WTC11 (cell line): ENCODE data around the gene C19orf25. TPM values are rescaled to one million over a fixed set of nuclear protein-coding genes. Genes with fewer than 3 reads are reported as not detected.

Experiments
- ATAC-seq: fragments of 200-7000 bp; cut with Tn5 transposase; 2 replicates; pipeline ENCODE4 v1.10.0; 2021; ENCODE audit warnings: mild to moderate bottlenecking, moderate library complexity
- CTCF ChIA-PET: fragments of 300-600 bp; sonication (Branson Sonifier 250); formaldehyde crosslinking; loops from one replicate; lab custom pipeline; 2021; ENCODE audit warnings: antibody characterized with exemption; lab: Charles Lee
- POLR2A ChIA-PET: fragments of 350-600 bp; sonication (Branson Sonifier 250); formaldehyde crosslinking; loops from one replicate; lab custom pipeline; 2021; ENCODE audit warnings: antibody characterized with exemption; lab: Charles Lee
- DNase-seq: peaks from one replicate; pipeline ENCODE4 v3.0.0; 2021; ENCODE audit warnings: low spot score
- H3K27ac Mint-ChIP-seq: 2 replicates; pipeline ENCODE4 v1.8.0; 2021; ENCODE audit warnings: mixed read lengths
- H3K27me3 Mint-ChIP-seq: 2 replicates; pipeline ENCODE4 v1.8.0; 2021; ENCODE audit warnings: low read depth, mild to moderate bottlenecking, moderate library complexity, mixed read lengths
- H3K36me3 Mint-ChIP-seq: 2 replicates; pipeline ENCODE4 v1.8.0; 2021; ENCODE audit warnings: mixed read lengths
- H3K4me1 Mint-ChIP-seq: 2 replicates; pipeline ENCODE4 v1.8.0; 2022; ENCODE audit warnings: mixed read lengths
- H3K4me3 Mint-ChIP-seq: 2 replicates; pipeline ENCODE4 v1.8.0; 2021; ENCODE audit warnings: mild to moderate bottlenecking, moderate library complexity, mixed read lengths
- H3K9me3 Mint-ChIP-seq: 2 replicates; pipeline ENCODE4 v1.8.0; 2021; ENCODE audit warnings: mixed read lengths
- GTF2I ChIP-seq: fragments of 250-450 bp; sonication (Bioruptor Pico); conservative IDR thresholded peaks from 2 replicates; pipeline ENCODE4 v1.4.0; 2021; ENCODE audit warnings: mild to moderate bottlenecking
- ZNF263 ChIP-seq: sonication (generic); formaldehyde crosslinking; IDR thresholded peaks from 2 replicates; pipeline ENCODE4 v1.8.1; 2022; ENCODE audit warnings: low read depth, mild to moderate bottlenecking, moderate library complexity, missing genetic modification reagents
- total RNA-seq: library from RNA; stranded (reverse); gene quantifications from 3 replicates; pipeline ENCODE4 v1.2.3, GENCODE V29; 2021
- TF ChIP-seq, protein P1 (sequence below): fragments of 250-450 bp; sonication (Bioruptor Pico); conservative IDR thresholded peaks from 2 replicates; pipeline ENCODE4 v1.9.0; 2021; ENCODE audit warnings: mild to moderate bottlenecking
- TF ChIP-seq, protein P2 (sequence below): sonication (generic); formaldehyde crosslinking; IDR thresholded peaks from 2 replicates; pipeline ENCODE4 v1.8.1; 2022; ENCODE audit warnings: missing genetic modification reagents, borderline replicate concordance
- TF ChIP-seq, protein P3 (sequence below): sonication (generic); formaldehyde crosslinking; IDR thresholded peaks from 2 replicates; pipeline ENCODE4 v1.8.0; 2023; ENCODE audit warnings: missing genetic modification reagents, mild to moderate bottlenecking, borderline replicate concordance

C19orf25 gene
- total RNA-seq, 1 experiment from 2014 or later: 65.7 TPM

DNA sequence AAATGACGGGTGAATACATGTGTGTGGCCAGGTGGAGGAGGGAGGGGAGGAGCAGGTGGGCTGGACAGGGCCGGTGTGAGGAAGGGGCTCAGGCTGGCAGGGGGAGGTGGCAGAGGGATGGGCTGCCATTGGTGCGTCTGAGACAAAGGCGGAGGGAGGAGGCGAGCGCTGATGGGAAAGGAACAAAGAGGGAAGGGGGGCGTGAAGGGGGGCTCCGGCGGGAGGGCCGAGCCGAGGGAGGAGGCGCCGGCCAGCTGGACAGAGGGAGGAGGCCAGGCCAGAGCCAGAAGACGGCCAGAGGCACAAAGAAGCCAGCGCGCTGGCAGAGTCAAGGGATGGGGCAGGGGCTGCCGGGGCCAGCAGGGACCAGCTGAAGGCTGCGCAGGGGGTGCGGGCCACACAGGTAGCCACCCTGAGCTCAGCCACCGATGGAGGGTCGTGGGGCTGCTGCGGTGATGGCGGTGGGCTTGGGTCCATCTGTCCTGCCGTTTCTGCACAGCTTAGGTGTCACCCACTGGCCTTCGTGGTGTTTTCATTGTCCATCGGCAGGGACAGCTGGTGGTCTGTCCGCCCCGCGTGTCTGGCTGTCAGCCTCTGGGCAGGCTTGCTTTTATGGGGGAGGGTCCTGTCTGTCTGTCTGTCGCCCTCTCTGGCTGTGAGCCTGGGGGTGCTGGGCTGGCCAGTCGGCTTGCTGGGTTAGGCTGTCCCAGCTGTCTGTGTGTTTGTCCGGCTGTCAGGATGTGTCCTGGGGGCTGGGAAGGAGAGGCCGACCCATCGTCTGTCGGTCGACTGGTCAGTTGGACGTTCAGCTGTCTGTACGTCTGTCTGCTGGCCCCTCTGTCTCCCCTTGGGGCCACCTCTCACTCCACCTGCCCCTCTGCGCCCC is 26.9 kb downstream of the C19orf25 start:
- Mint-ChIP-seq H3K9me3 (no peaks in the 10 kb centered on the region), H3K27ac (no peak overlapping the region), H3K36me3 (no peaks in the 10 kb centered on the region), H3K4me3 (no peak overlapping the region), H3K4me1 (peaks cover 5% of the 10 kb centered on the region; the same call in 1 of the 2 replicates), H3K27me3 (peaks cover 69% of the 10 kb centered on the region)
- peak; percentile 61 for DNase-seq
- ChIA-PET POLR2A (interaction anchor here (0.7 to 1.3 kb wide), 4 partner anchors 8 to 36 kb away, joined by 3 to 8 read pairs (median 4); no protein-coding TSS in a partner anchor), CTCF (interaction anchor here (1.0 to 1.5 kb wide), 4 partner anchors 14 to 94 kb away, joined by 3 to 7 read pairs (median 4); partner anchors contain the start of genes PCSK4 and REEP6)
- peak; percentile 92 for TF ChIP-seq ZNF263 (CRISPR knock-in tag)
- TF ChIP-seq, protein P1, sequence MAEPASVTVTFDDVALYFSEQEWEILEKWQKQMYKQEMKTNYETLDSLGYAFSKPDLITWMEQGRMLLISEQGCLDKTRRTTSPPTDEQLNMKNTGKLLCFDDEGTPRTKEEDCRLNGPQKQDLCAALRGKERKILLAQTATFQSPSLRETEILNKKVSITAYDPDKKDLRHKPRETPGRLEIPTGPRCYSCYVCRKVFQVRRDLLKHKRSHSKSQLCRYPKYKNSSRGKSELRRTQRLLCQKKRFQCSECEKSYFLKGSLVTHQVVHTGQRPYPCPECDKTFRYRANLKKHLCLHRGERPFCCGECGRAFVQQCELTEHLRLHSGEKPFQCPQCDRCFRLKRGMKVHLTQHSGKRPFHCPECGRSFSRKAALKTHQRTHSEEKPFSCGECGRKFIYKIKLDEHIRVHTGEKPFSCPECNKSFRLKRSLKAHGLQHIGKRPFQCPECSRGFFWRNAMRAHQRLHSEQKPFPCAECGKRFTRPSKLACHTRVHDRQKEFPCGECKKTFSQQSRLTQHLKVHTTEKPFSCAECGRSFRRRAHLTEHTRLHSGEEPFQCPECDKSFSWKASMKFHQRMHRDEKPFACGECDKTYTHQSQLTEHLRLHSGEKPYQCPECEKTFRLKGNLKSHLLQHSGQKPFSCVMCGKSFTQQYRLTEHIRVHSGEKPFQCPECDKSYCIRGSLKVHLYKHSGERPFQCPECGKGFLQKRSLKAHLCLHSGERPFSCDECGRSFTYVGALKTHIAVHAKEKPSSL (CRISPR knock-in tag): no peak
- TF ChIP-seq, protein P2, sequence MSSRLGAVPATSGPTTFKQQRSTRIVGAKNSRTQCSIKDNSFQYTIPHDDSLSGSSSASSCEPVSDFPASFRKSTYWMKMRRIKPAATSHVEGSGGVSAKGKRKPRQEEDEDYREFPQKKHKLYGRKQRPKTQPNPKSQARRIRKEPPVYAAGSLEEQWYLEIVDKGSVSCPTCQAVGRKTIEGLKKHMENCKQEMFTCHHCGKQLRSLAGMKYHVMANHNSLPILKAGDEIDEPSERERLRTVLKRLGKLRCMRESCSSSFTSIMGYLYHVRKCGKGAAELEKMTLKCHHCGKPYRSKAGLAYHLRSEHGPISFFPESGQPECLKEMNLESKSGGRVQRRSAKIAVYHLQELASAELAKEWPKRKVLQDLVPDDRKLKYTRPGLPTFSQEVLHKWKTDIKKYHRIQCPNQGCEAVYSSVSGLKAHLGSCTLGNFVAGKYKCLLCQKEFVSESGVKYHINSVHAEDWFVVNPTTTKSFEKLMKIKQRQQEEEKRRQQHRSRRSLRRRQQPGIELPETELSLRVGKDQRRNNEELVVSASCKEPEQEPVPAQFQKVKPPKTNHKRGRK (CRISPR knock-in tag): no peak
- ATAC-seq: no peak

DNA sequence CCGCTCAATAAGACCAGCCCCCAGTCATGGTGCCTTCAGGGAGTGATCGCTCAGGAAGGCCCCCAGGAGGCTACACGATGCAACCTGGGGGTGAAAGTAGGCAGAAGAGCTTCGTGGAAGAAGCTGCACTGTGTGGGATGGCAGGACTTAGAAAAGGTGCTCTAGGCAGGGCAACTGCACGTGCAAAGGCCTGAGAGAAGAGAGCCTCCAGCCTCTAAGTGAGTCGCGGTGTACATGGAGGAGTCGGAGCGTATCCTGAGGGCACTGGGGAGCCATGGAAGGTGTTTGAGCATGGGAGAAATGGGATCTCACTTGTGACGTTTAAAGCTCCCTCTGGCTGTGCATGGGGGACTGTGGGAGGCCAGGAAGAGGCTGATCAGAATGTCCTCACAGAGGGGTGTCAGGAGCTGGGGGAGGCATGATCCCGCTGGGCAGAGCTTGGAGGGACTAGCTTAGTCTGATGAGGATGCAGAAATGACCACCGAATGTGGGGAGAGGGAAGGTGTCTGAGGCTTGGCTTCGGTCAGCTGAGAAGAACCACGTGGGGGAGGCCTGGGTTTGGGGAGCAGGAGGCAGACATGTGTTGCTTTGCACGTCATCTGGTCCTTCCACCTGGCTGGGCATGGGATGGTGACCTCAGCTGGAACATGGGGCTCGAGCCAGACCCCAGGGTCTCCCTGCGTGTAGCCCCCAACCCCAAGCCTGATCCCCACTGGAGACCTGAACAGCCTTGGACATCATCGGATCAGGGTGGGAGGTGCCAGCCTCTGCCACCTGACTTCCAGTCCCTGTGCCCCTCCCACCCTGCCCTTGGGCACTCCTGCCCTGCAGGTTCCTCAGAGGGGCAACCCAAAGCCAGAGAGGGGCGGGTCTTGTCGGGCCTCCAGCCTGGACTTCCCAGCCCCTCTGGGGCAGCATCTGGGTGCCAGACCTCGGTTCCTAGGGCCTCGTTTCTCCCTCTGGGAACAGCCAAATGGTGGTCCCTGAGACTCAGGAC is 28.0 kb downstream of the C19orf25 start:
- TF ChIP-seq, protein P3, sequence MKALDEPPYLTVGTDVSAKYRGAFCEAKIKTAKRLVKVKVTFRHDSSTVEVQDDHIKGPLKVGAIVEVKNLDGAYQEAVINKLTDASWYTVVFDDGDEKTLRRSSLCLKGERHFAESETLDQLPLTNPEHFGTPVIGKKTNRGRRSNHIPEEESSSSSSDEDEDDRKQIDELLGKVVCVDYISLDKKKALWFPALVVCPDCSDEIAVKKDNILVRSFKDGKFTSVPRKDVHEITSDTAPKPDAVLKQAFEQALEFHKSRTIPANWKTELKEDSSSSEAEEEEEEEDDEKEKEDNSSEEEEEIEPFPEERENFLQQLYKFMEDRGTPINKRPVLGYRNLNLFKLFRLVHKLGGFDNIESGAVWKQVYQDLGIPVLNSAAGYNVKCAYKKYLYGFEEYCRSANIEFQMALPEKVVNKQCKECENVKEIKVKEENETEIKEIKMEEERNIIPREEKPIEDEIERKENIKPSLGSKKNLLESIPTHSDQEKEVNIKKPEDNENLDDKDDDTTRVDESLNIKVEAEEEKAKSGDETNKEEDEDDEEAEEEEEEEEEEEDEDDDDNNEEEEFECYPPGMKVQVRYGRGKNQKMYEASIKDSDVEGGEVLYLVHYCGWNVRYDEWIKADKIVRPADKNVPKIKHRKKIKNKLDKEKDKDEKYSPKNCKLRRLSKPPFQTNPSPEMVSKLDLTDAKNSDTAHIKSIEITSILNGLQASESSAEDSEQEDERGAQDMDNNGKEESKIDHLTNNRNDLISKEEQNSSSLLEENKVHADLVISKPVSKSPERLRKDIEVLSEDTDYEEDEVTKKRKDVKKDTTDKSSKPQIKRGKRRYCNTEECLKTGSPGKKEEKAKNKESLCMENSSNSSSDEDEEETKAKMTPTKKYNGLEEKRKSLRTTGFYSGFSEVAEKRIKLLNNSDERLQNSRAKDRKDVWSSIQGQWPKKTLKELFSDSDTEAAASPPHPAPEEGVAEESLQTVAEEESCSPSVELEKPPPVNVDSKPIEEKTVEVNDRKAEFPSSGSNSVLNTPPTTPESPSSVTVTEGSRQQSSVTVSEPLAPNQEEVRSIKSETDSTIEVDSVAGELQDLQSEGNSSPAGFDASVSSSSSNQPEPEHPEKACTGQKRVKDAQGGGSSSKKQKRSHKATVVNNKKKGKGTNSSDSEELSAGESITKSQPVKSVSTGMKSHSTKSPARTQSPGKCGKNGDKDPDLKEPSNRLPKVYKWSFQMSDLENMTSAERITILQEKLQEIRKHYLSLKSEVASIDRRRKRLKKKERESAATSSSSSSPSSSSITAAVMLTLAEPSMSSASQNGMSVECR (CRISPR knock-in tag): no peak
- peak; percentile 80 for TF ChIP-seq GTF2I (CRISPR knock-in tag)
- ChIA-PET CTCF (interaction anchor here (1.4 kb wide), 2 partner anchors 17 to 171 kb away, joined by 3 to 5 read pairs; no protein-coding TSS in a partner anchor), POLR2A (interaction anchor here (0.8 kb wide), 1 partner anchor 24 kb away, joined by 3 read pairs; no protein-coding TSS in a partner anchor)
- Mint-ChIP-seq H3K36me3 (no peaks in the 10 kb centered on the region), H3K27me3 (peaks cover 75% of the 10 kb centered on the region), H3K4me3 (no peak overlapping the region), H3K4me1 (peaks cover 5% of the 10 kb centered on the region; the same call in 1 of the 2 replicates), H3K9me3 (no peaks in the 10 kb centered on the region), H3K27ac (no peak overlapping the region)
- no peak for DNase-seq
- ATAC-seq: no peak
